HG02759 (cell line): Measurements from ENCODE around the gene LRRC59.
A peak's percentile ranks its signal among the peaks of the same experiment; 100 is the strongest.
"Not testable (repeated sequence)": the region's sequence is repeated elsewhere in the genome, so short reads cannot be mapped to it uniquely, and the experiment has no call there.

Source experiments
- ATAC-seq: cut with Tn5 transposase; IDR thresholded peaks from one replicate; pipeline ENCODE4 v1.9.1; 2021; ENCODE audit warnings: mild to moderate bottlenecking, moderate library complexity; ENCODE audit not compliant: unreplicated experiment

LRRC59 gene

GRCh38 chr17:50424996-50425681 is 27.8 kb upstream of the LRRC59 start:
- no peak for ATAC-seq

DNA sequence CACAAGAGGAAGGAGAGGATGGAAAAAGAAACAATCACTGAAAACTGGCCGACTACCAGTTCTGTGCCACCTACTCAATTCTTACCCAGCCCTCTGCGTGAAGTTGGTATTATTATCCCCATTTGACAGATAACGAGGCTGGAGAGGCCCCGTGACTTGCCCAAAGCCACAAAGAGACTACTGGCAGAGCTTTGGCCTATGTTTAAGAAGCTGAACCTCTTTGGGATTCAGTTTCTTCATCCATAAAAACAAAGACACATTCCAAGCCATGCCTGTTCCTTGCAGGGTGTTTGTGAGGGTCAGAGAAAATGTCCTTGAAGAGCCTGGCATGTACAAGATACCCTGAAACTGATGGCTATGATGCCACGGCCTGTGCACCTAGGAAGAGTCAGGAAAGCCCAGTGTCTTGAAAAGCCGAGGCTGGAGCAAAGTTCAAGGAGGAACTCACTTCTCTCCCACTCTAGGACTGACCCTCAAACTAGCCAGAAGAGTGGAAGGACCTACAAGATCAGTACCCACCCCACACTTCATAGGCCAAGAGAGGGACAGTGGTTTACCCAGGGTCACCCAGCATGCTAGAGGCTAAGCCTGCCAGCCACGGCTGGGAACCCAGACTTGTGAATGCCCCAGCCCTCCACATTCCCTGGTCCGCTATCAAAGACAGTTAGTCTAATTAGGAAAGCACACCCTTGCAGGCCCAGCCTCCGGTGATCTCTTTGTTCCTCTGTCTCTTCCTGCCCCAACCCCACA is 27.1 kb upstream of the LRRC59 start:
- ATAC-seq, result no peak

GRCh38 chr17:50423553-50424159 is 26.3 kb upstream of the LRRC59 start:
- ATAC-seq, result no peak

DNA sequence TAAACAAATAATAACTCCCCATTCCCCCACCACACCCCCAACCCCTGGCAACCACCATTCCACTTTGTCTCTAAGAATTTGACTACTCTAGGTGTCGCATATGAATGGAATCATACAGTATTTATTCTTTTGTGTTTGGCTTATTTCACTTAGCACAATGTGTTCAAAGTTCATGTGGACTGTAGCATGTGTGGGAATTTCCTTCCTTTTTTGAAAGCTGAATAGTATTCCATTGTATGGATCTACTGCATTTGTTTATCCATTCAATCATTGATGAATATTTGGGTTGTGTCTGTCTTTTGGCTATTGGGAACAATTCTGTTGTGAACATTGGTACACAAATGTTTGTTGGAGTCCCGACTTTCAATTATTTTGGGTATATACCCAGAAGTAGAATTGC is 25.4 kb upstream of the LRRC59 start:
- ATAC-seq, result no peak

GRCh38 chr17:50421308-50422051 is 24.2 kb upstream of the LRRC59 start:
- ATAC-seq, result no peak

GRCh38 chr17:50420419-50421112 is 23.2 kb upstream of the LRRC59 start:
- no peak for ATAC-seq

DNA sequence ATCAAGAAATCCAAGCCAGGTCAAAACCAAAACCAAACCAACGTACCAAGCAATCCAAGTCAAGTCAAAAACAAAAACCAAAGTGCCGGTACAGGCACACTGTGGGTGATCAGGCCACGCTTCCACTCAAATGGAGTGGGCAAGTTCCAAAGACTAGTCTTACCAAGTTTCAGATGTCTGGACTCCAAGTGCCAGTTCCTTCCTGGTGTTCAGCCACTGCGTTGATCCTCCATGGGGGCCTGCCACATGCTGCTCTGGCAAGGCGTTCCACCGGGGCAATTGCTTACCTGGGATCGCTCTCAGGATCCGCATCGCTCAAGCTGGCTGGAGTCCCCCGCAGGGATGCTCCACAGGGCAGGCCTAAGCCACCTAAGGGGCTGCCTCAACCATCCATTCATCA is 22.3 kb upstream of the LRRC59 start:
- not testable (repeated sequence) for ATAC-seq

DNA sequence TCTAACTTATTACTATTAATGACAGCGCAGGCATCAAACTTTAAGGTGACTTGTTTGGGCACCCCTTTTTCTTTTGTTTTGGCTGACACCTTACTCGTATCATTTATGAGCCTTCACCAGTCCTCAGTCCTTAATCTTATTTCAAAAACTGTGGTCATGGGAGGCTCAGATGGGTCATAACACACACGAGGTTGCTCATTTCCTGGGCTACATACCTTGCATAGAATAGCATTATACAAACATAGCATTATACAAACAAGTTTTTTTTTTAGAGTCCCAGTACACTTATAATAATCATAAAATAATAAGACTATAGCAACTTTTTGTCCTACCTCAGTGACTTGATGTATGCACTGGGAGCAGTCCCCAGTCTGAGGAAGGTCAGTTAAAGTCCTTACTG is 17.5 kb upstream of the LRRC59 start:
- ATAC-seq, result no peak

- ATAC-seq, result no peak
Measured at GRCh38 chr17:50412188-50412732, 14.9 kb upstream of the LRRC59 start.

DNA sequence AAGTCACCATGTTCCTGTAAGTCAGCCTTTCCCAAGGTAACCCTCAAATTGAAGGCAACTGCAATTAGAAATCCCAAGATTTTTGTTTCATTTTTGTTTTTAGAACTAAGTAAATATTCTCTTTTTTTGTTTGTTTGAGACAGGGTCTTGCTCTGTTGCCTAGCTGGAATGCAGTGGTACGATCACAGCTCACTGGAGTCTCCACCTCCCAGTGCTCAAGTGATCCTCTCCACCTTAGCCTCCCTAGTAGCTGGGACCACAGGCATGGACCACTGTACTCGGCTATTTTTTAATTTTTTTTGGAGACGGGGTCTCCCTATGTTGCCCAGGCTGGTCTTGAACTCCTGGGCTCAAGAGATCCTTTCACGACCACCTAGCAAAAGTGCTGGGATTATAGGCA is 10.6 kb upstream of the LRRC59 start:
- no peak for ATAC-seq

GRCh38 chr17:50406578-50406977 is 9.3 kb upstream of the LRRC59 start:
- ATAC-seq, result no peak

DNA sequence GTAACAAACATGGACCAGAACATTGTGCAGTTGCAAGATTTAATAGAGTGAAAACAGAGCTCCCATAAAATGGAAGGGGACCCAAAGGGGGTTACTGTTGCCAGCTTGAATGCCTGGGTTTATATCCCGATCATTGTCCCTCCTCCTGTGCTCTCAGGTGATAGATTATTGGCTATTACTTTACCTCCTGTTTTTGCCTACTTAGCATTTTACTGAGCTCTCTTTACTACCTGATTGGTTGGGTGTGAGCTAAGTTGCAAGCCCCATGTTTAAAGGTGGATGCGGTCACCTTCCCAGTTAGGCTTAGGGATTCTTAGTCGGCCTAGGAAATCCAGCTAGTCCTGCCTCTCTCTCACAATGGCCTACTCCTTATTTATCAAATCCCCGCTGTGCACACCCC is 8.0 kb upstream of the LRRC59 start:
- ATAC-seq, result not testable (repeated sequence)

DNA sequence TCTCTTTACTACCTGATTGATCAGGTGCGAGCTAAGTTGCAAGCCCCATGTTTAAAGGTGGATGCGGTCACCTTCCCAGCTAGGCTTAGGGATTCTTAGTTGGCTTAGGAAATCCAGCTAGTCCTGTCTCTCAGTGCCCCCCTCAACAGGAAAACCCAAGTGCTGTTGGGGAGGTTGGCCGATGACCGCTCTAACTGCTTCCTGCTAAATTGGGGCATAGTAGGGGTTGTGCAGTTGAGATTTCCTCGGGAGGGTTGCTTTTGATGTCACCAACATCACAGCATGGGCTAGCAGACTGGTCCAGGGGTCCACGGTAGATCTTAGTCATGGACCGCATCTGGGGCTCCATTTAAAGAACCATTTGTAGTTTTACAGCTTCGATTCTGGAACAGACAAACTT is 2.3 kb upstream of the LRRC59 start:
- not testable (repeated sequence) for ATAC-seq

GRCh38 chr17:50398672-50399071 is 1.3 kb upstream of the LRRC59 start:
- not testable (repeated sequence) for ATAC-seq

DNA sequence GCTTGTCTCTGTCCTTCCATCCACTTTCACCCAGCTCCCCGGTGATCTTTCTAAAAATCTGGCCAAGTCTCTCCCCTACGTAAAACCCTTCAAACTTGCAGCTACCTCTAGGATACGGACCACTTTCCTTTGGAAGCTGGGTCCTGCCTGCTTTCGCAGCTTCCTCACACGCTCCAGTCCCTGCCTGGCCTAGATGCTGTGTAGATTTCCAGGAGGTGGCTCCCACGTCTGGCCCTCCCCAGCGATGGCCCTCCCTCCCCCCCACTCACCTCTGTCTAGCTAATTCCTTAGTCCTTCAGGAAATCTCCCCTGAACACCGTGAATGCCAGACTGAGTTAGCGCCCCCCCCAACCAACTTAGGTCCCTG is 579 bp upstream of the LRRC59 start:
- no peak for ATAC-seq

- ATAC-seq, result peak; percentile 14
Measured at GRCh38 chr17:50396261-50397110, 837 bp downstream of the LRRC59 start.

DNA sequence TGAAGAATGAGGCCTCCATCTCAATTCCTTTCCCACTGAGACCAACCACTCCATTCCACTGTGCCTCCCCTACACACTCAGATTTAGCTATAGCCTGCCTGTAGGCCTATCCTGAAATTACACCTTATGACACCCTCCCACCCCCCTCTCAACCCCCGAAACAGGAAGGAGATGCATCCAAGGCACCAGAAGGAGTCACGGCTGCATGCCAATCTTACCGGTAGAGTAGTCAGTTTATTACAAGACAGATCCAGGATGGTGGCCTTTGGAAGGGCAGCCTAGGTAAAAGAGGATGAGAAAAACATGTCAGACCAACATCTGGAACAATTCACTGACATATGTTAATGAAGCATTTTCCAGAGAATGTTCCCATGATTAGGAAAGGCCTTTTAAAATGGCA is 2.6 kb downstream of the LRRC59 start:
- ATAC-seq, result no peak

- ATAC-seq, result no peak
Measured at GRCh38 chr17:50393700-50394099, 3.6 kb downstream of the LRRC59 start.

DNA sequence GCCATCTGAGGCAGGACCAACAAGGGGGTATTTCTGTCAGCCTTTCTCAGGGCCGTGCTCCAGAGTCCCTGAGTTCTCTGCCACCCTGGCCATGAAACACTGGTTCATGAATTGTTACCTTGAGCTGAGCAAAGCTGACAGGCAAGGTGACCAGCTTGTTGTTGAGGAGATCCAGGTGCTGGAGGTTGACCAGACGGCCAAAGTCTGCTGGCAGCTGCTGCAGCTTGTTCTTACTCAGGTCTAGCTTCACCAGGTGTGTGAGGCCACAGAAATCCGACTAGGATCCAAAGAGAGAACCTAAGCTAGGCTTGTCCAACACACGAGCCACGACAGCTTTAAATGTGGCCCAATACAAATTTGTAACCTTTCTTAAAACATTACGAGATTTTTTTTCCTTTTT is 4.7 kb downstream of the LRRC59 start:
- no peak for ATAC-seq

- ATAC-seq, result no peak
Measured at GRCh38 chr17:50389534-50389933, 7.8 kb downstream of the LRRC59 start.
